Measurements from ENCODE around the gene STXBP5.

The STXBP5 gene

DNA sequence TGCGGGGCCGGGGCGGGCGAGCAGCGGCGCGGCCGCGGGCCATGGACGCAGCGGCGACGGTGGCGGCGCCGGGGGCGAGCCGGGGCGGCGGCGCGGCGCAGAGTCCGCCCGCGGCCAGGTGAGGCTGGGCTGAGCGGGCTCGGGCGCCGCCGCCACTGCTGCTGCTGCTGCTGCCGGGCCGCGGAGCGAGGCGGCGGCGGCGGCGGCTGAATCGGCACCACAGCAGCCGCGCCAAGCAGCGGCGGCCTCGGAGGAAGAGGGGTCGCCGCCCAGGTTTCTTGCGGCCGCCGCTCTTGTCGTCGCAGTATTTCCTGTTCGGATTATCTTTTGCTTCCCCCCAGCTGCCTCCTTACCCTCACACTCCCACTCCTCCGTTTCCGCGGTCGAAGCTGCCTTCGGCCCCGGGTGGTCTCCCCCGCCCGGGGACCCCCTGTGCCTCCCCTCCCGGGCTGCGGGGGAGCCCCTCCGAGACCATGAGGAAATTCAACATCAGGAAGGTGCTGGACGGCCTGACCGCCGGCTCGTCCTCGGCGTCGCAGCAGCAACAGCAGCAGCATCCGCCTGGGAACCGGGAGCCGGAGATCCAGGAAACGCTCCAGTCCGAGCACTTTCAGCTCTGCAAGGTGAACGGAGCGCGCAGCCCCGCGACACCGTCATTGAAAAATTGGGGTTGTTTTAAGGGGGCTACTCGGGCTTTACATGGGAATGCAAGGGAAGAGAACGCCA, at the start of gene STXBP5:
TSS of gene STXBP5 (plus strand) at position 358 of the 726 bp plus-strand sequence. CDS start at position 474, 116 bp downstream.
- DNase-seq (ENCODE audit: low read depth) = peak; percentile 75

DNA sequence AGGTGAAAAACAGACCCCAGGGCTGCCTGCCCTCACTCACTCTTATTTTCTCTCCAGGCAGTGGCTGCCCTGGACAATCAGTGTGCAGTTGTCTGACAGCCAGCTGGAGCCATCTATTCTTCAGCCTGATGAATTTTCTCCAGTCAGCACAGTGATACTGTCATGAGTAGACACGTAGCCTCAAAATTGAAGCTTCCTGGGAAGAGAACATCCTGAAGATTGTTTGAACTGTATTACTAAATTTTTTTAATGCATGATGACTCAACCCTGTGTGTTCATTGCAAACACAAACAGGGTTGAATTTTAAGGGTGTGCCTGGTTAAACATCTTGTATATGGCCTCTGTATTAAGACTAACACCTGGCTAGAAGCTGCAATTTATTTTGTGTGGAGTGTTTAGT, 49.8 kb upstream of the STXBP5 start:
- DNase-seq (ENCODE audit: low read depth) = peak; percentile 88

- DNase-seq (ENCODE audit: low read depth) = no peak
Measured at GRCh38 chr6:147156218-147156617, 48.0 kb upstream of the STXBP5 start.

GRCh38 chr6:147156799-147157382, 47.3 kb upstream of the STXBP5 start:
- DNase-seq (ENCODE audit: low read depth) = peak; percentile 53

GRCh38 chr6:147157930-147158329, 46.3 kb upstream of the STXBP5 start:
- no peak for DNase-seq (ENCODE audit: low read depth)

DNA sequence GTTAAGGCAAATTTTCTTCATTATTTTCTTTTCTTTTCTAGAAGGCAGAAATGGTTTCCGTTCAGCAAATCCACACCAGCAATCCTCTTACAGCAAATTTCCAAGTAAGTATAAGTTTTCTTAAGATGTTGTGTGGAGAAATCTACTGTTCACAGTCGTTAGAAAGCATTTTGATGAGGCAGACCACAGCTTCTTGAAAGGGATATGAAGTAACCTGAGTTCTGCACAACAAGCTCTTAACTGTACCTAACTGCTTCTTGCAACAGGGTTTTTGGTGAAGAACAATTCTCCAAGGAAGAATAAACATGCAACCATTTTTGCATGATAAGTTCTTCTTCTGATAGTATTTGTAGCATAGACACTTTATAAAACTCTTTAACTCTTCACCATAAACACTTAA, 45.3 kb upstream of the STXBP5 start:
- no peak for DNase-seq (ENCODE audit: low read depth)

GRCh38 chr6:147159536-147160374, 44.5 kb upstream of the STXBP5 start:
- DNase-seq (ENCODE audit: low read depth) = no peak

DNA sequence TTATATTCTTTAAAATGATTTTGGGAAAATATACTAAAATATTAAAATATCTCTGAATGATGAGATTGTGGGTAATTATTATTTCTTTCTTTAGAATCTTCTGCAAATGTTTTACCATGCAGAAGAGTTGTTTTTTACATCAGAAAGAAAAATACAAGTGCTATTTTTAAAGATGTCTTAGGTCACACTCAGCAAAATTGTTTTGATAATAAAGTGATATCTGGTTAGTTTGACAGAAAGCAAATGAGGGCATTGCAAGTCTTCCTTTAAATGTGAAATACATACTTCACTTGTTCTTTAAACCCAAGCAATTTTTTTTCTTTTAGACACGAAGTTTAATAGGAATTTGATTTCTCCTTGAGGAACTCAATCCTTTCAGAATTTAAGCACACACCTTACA, 43.6 kb upstream of the STXBP5 start:
- no peak for DNase-seq (ENCODE audit: low read depth)

DNA sequence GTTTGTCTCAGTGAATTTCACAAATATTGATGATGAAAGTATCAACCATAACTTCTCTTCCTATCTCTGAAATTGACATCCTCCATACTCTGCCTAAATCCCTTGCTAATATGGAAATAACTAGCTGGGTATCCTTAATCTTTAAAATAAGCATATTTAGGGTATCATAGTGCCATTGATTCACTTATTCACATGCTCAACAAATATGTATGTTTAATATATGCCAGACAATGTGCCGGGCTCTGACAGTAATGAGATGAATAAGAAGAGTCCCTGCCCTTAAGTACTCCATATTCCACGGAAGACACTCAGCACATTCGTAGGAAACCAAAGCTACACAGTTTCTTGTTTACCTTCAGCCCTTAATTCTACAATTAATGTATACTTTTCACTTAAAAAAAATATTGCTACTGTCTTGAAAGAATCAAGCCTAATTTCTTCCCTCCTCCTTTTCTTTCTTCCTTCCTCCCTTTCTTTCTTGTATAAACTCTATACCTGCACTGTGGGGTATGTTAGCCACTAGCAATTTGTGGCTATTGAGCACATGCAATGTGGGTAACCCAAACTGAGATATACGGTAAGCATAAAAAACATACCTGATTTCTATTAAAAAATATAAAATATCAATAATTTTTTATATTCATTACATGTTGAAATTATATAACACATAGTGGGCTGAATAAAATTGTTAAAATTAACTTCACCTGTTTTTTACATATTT, 42.8 kb upstream of the STXBP5 start:
- no peak for DNase-seq (ENCODE audit: low read depth)

- DNase-seq (ENCODE audit: low read depth) = peak; percentile 93
Measured at GRCh38 chr6:147161974-147162495, 42.2 kb upstream of the STXBP5 start.

DNA sequence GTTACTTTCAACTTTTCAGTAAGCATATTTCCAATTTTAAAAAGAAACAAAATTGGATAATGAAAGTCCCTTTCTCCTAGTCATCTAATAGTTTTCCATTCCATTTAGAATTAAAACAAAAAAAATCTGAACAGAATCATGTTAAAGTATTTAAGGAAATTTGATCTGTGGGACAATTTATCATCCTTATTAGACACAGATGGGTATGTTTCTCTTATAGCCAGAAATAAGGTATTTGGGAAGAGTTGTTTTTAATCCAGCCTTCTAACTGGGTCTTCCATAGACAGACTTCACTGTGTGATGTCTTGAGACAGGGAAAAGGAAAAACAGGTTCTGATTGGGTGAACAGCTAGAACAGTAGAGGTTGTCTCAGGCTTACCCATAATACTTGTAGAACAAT, 39.5 kb upstream of the STXBP5 start:
- no peak for DNase-seq (ENCODE audit: low read depth)

DNA sequence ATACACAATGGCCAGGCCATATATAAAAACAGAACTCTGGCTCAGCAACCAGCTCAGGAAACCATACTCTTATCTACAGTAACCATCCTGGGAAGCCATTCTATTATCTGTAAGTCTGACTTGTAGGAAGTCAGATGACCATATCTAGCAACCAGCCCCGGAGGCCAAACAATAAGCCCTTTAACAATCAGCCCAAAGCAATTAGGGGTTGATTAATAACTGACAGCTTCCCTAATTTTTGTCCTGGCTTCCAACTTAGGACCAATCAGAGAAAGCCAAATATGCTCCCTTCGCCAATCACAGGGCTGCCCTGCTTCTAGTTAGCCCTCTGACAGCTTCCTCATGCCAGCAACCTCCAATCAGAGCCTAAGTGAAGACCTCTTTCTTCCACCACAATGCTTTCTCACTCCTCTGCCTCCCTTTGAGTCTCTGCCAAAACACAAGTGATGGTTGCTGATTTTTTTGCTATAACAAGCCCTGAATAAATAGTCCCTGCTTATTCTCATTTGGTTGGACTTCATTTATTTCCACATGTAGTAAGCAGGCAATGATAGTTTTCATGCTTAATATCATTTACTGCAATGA, 37.8 kb upstream of the STXBP5 start:
- DNase-seq (ENCODE audit: low read depth) = peak; percentile 16

- peak; percentile 43 for DNase-seq (ENCODE audit: low read depth)
Measured at GRCh38 chr6:147166992-147167391, 37.2 kb upstream of the STXBP5 start.

DNA sequence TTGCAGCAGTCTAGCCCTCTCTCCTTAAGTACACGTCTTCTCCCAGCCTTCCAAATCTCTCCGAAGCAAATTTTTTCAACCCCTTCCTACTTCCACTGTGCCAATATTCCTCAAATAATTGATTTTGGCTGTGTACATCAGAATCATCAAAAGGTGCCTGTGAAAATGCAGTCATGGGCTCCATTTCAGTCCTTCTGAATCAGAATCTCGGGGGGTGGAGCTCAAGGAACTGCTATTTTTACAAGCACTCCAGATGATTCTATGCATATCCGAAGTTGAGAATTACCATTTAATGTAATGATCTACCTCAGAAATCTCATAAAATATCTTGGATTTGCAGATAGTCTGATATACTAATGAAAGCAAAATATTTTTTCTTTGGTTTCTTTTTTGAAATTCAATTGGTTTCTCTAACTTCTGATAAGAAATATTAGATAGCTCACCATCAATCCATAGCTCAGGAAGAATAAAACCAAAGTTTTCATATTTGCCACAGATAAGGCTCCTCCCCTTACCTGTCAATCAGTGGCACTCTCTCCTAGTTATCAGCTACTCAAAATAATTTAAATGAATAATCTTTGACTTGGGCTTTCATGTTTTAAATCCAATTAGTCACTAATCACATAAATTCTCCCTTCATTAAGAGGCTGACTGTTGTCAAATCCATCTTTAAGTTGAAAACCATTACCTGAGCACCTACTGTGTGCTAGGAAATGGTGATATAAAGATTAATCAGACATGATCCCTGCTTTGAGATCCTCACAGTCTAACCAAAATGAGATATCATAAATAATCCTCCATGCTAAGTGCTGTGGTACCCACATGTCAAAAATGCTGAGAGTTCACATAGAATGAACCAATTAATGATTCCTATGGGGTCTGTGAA, 36.4 kb upstream of the STXBP5 start:
- peak; percentile 28 for DNase-seq (ENCODE audit: low read depth)

- no peak for DNase-seq (ENCODE audit: low read depth)
Measured at GRCh38 chr6:147169529-147169928, 34.7 kb upstream of the STXBP5 start.

DNA sequence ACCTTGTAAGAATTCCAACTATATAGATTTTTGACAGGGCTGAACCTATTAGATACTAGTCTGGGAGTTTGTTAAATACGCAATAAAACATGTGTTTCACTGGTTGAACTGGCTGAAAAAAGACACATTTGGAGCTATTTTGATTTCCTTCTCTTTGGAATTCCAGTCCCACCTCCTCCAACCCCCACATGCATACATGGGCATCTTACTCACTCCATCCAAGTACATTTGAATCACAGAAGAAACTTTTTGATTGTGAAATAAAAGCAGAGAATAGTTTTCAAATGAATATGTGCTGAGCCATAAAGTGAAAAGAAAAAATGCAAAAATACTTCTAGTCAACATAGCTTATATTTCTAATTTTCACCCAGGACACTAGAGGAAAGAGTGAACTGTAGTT, 33.9 kb upstream of the STXBP5 start:
- peak; percentile 92 for DNase-seq (ENCODE audit: low read depth)

GRCh38 chr6:147173140-147173539, 31.1 kb upstream of the STXBP5 start:
- no peak for DNase-seq (ENCODE audit: low read depth)

GRCh38 chr6:147173675-147174308, 30.4 kb upstream of the STXBP5 start:
- DNase-seq (ENCODE audit: low read depth) = no peak

- DNase-seq (ENCODE audit: low read depth) = no peak
Measured at GRCh38 chr6:147176795-147177194, 27.4 kb upstream of the STXBP5 start.

GRCh38 chr6:147177286-147177685, 26.9 kb upstream of the STXBP5 start:
- DNase-seq (ENCODE audit: low read depth) = peak; percentile 56

All from ELR (cell line).